ENCODE data around the gene KRT84.

Gene KRT84

DNA sequence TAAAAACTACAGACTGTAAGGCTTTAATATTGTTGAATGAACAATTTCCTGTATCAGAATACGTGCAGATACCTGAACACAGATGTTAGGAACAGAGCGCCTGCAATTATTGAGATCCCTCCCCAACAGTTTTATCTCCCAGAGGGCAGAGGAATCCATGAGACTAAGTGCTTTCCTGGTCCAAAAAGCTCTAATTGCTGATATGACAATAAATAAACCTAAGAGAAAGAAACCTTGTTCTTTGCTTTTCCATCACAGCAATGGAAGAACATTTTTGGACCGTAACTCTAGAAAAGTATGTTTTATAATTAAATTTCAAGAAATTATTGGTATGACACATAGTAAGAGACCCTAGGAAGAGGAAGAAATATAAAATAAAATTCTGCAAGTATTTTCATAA, 51.3 kb downstream of the KRT84 start:
- DNase-seq (ENCODE audit: low spot score in 2 of 2) = no peak
- no peaks in the 10 kb centered on the region for H3K36me3 Mint-ChIP-seq
- no peak overlapping the region for H3K27ac Mint-ChIP-seq
- no peak overlapping the region for H3K4me3 Mint-ChIP-seq
- H3K4me1 Mint-ChIP-seq = peaks cover 7% of the 10 kb centered on the region
- ATAC-seq = no peak
- peaks cover 4% of the 10 kb centered on the region for H3K9me3 Mint-ChIP-seq

GRCh38 chr12:52333321-52333720, 52.1 kb downstream of the KRT84 start:
- ATAC-seq (no peak), DNase-seq (ENCODE audit: low spot score in 2 of 2) (no peak)
- Mint-ChIP-seq H3K36me3 (no peaks in the 10 kb centered on the region), H3K27ac (no peak overlapping the region), H3K4me1 (peaks cover 7% of the 10 kb centered on the region), H3K9me3 (peaks cover 4% of the 10 kb centered on the region), H3K4me3 (no peak overlapping the region)

DNA sequence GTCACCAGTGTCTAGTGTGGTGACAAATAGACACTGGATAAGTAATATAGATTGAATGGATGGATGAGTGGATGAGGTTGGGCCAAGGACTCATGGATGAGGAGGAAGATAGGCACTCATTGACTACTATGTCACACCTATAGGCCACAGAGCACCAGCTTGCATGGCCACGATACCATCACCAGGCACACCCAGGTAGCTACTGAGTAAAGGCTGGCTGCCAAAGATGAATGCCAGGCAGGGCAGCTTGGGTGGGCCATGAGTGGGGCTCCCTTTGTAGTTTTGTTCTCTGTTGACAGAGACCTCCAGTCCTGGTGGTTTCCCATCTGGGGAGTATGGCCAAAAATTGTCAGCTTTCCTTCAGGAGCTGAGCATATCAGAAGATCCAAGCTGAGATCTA, 53.1 kb downstream of the KRT84 start:
- Mint-ChIP-seq H3K36me3 (no peaks in the 10 kb centered on the region), H3K9me3 (peaks cover 4% of the 10 kb centered on the region)

GRCh38 chr12:52331833-52332232, 53.6 kb downstream of the KRT84 start:
- no peak for ATAC-seq
- H3K36me3 Mint-ChIP-seq = no peaks in the 10 kb centered on the region
- no peak for DNase-seq (ENCODE audit: low spot score in 2 of 2)
- peaks cover 18% of the 10 kb centered on the region for H3K4me1 Mint-ChIP-seq
- no peak overlapping the region for H3K27ac Mint-ChIP-seq
- H3K4me3 Mint-ChIP-seq = no peak overlapping the region
- peaks cover 4% of the 10 kb centered on the region for H3K9me3 Mint-ChIP-seq

More for the DNA sequence above, 53.1 kb downstream of the KRT84 start:
- H3K4me3 Mint-ChIP-seq = no peak overlapping the region
- DNase-seq (ENCODE audit: low spot score in 2 of 2) (no peak), ATAC-seq (no peak)
- peaks cover 13% of the 10 kb centered on the region for H3K4me1 Mint-ChIP-seq
- no peak overlapping the region for H3K27ac Mint-ChIP-seq

DNA sequence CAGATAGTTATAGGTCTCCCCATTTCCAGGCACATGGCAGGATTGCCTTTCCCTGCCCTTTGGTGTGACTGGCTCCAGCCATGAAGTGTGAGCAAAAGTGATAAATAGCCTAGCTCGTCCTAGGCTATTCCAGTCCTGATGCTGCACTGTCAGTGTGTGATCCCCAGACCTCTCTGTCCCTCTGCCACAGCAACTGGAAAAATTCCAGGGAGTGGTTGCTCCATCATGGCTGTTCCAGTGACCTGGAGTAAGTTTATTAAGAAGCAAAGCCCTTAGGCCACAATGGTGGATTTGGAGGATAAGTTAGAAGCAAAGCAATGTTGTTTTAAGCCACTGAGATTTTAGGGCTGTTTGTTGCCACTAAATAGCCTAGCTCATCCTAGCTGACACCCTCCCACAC, 54.4 kb downstream of the KRT84 start:
- Mint-ChIP-seq H3K9me3 (no peaks in the 10 kb centered on the region), H3K4me1 (peaks cover 12% of the 10 kb centered on the region), H3K36me3 (no peaks in the 10 kb centered on the region), H3K4me3 (no peak overlapping the region), H3K27ac (no peak overlapping the region)
- no peak for ATAC-seq
- no peak for DNase-seq (ENCODE audit: low spot score in 2 of 2)

DNA sequence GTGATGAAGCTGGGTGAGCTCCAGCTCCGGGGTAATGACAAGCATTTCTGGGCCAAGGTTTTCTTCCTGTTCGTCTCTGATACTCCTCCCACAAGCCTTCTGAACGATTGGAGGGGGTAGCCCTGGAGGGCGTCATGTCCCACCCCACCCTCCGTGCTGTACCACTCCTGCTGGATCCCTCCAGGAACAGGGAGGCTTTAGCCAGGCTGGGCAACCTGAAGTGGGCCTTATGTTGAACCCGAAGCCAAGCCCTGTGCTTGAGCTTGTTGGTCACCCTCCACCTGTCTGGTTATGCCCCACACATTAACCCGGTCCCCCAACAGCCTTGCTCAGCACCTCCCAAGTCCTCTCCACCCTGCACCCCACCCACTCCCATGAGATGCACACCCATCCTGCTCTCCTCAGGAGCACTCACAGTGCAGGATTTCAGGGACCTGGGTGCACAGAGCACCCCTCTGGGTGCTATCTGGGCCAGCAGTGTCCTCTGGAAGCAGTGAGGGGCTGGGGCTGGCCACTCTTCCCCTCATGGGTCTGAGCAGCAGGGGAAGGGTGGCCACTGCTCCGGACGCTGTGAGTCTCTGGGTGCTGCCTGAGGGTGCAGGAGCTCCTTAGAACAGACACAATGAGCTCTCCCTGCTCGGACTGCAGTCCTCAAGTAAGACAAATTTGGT, 57.5 kb downstream of the KRT84 start:
- Mint-ChIP-seq H3K4me3 (no peak overlapping the region), H3K9me3 (no peaks in the 10 kb centered on the region), H3K36me3 (no peaks in the 10 kb centered on the region), H3K27ac (peak overlapping the region; percentile 11), H3K4me1 (peaks cover 12% of the 10 kb centered on the region)
- DNase-seq (ENCODE audit: low spot score in 2 of 2) (no peak), ATAC-seq (no peak)
